IMR-90 (cell line): Measurements from ENCODE around the gene COL5A1. TPM values are rescaled to one million over a fixed set of nuclear protein-coding genes. Genes with fewer than 3 reads are reported as not detected.

Experiments
- ATAC-seq: fragments of 200-7000 bp; cut with Tn5 transposase; 2 replicates; pipeline ENCODE4 v1.9.1; 2020; ENCODE audit warnings: low read depth, mild to moderate bottlenecking, moderate library complexity
- BruUV-seq: library from RNA; stranded (reverse); fragments of 400-500 nt; replicated peaks from 2 replicates; lab custom pipeline; 2021; lab: Mats Ljungman, UMichigan
- CTCF ChIA-PET: fragments of 300-600 bp; formaldehyde crosslinking; extraction: SDS; loops from one replicate; lab custom pipeline; 2021; ENCODE audit warnings: antibody characterized with exemption; lab: Yijun Ruan, JAX
- POLR2A ChIA-PET: fragments of 300-600 bp; sonication (Branson Sonifier 250); formaldehyde crosslinking; loops from one replicate; lab custom pipeline; 2022; ENCODE audit warnings: antibody characterized with exemption; ENCODE audit not compliant: unreplicated experiment; lab: Charles Lee
- DNase-seq: peaks from one replicate; pipeline ENCODE4 v3.0.0; 2013
- H2AFZ ChIP-seq: replicated peaks from 2 replicates; pipeline ENCODE3; 2013; ENCODE audit warnings: low read length, mild to moderate bottlenecking; ENCODE audit not compliant: poor library complexity
- H2AK5ac ChIP-seq: 2 replicates; pipeline ENCODE4 v1.6.1; 2013; ENCODE audit warnings: low read depth, low read length, inconsistent platforms
- H2AK9ac ChIP-seq: replicated peaks from 2 replicates; pipeline ENCODE3; 2013; ENCODE audit warnings: mild to moderate bottlenecking, low read depth, low read length, moderate library complexity; ENCODE audit not compliant: poor library complexity
- H2BK120ac ChIP-seq: 2 replicates; pipeline ENCODE4 v1.6.1; 2013; ENCODE audit warnings: low read depth, low read length, inconsistent platforms
- H2BK15ac ChIP-seq: 3 replicates; pipeline ENCODE4 v1.6.1; 2013; ENCODE audit warnings: low read depth, low read length, inconsistent platforms
- H2BK20ac ChIP-seq: 2 replicates; pipeline ENCODE4 v1.6.1; 2013; ENCODE audit warnings: low read depth, mild to moderate bottlenecking, inconsistent platforms, low read length, moderate library complexity
- H2BK5ac ChIP-seq: 2 replicates; pipeline ENCODE4 v1.6.1; 2013; ENCODE audit warnings: mild to moderate bottlenecking, low read depth, low read length, inconsistent platforms; ENCODE audit not compliant: poor library complexity, severe bottlenecking
- H3K14ac ChIP-seq: replicated peaks from 2 replicates; pipeline ENCODE4 v1.6.1; 2013; ENCODE audit warnings: low read depth, low read length, inconsistent platforms
- H3K18ac ChIP-seq: 2 replicates; pipeline ENCODE4 v1.6.1; 2013; ENCODE audit warnings: low read depth, low read length, control low read depth
- H3K23ac ChIP-seq: 2 replicates; pipeline ENCODE4 v1.6.1; 2013; ENCODE audit warnings: low read depth, low read length, inconsistent platforms
- H3K27ac ChIP-seq: 2 replicates; pipeline ENCODE4 v1.5.1; 2013; ENCODE audit warnings: mild to moderate bottlenecking, control low read depth, low read length; ENCODE audit not compliant: insufficient read depth
- H3K27me3 ChIP-seq: 2 replicates; pipeline ENCODE4 v1.6.1; 2013; ENCODE audit warnings: low read length; ENCODE audit not compliant: control insufficient read depth, insufficient read depth
- H3K36me3 ChIP-seq: 2 replicates; pipeline ENCODE4 v1.6.1; 2013; ENCODE audit warnings: low read length, mixed read lengths; ENCODE audit not compliant: control insufficient read depth, insufficient read depth
- H3K4ac ChIP-seq: 2 replicates; pipeline ENCODE4 v1.6.1; 2013; ENCODE audit warnings: low read depth, low read length, inconsistent platforms
- H3K4me1 ChIP-seq: 2 replicates; pipeline ENCODE4 v1.6.1; 2013; ENCODE audit warnings: low read length, mixed read lengths; ENCODE audit not compliant: control insufficient read depth, insufficient read depth
- H3K4me2 ChIP-seq: 2 replicates; pipeline ENCODE4 v1.6.1; 2013; ENCODE audit warnings: low read depth, mild to moderate bottlenecking, control low read depth, low read length, moderate library complexity
- H3K4me3 ChIP-seq: 2 replicates; pipeline ENCODE4 v1.5.1; 2013; ENCODE audit warnings: low read depth, mild to moderate bottlenecking, control low read depth, low read length, moderate library complexity; ENCODE audit not compliant: insufficient read depth
- H3K56ac ChIP-seq: 2 replicates; pipeline ENCODE4 v1.6.1; 2013; ENCODE audit warnings: low read length, inconsistent platforms; ENCODE audit not compliant: insufficient read depth; ENCODE audit errors: extremely low read depth
- H3K79me1 ChIP-seq, 2 experiments: 2 replicates each; pipeline ENCODE4 v1.6.1; 2013; ENCODE audit warnings: low read length in 2 of 2, inconsistent platforms in 1 of 2, low read depth in 1 of 2
- H3K9ac ChIP-seq: 2 replicates; pipeline ENCODE4 v1.6.1; 2013; ENCODE audit warnings: low read depth, low read length, control low read depth
- H3K9me1 ChIP-seq: 2 replicates; pipeline ENCODE4 v1.6.1; 2013; ENCODE audit warnings: low read length, inconsistent platforms; ENCODE audit not compliant: insufficient read depth
- H3K9me3 ChIP-seq: 2 replicates; pipeline ENCODE4 v1.6.1; 2013; ENCODE audit warnings: low read length; ENCODE audit not compliant: control insufficient read depth, insufficient read depth
- H4K20me1 ChIP-seq: 2 replicates; pipeline ENCODE4 v1.6.1; 2013; ENCODE audit warnings: low read length, inconsistent platforms; ENCODE audit not compliant: insufficient read depth
- H4K5ac ChIP-seq: 2 replicates; pipeline ENCODE4 v1.6.1; 2013; ENCODE audit warnings: mild to moderate bottlenecking, low read depth, low read length, control low read depth
- H4K8ac ChIP-seq, 2 experiments: 2 replicates each; pipeline ENCODE4 v1.6.1; 2013; ENCODE audit warnings: low read depth in 2 of 2, low read length in 2 of 2, control low read depth in 1 of 2, inconsistent platforms in 1 of 2
- H4K91ac ChIP-seq: 2 replicates; pipeline ENCODE4 v1.6.1; 2013; ENCODE audit warnings: low read depth, low read length, inconsistent platforms; ENCODE audit not compliant: insufficient read depth
- BHLHE40 ChIP-seq: fragments of 150-350 bp; IDR thresholded peaks from 2 replicates; pipeline ENCODE4 v1.6.1; 2016; ENCODE audit warnings: mild to moderate bottlenecking, low read depth, low read length
- CEBPB ChIP-seq: IDR thresholded peaks from 2 replicates; pipeline ENCODE4 v1.6.1; 2012; ENCODE audit warnings: low read depth, low read length, improper control_type of control experiment
- CHD1 ChIP-seq: IDR thresholded peaks from 2 replicates; pipeline ENCODE4 v1.6.1; 2012; ENCODE audit warnings: low read depth, low read length, improper control_type of control experiment
- ELK1 ChIP-seq: fragments of 150-350 bp; IDR thresholded peaks from 2 replicates; pipeline ENCODE4 v1.6.1; 2016; ENCODE audit warnings: low read depth, mild to moderate bottlenecking, low read length, moderate library complexity, borderline replicate concordance
- MAFK ChIP-seq: IDR thresholded peaks from 2 replicates; pipeline ENCODE4 v1.6.1; 2012; ENCODE audit warnings: low read depth, low read length, improper control_type of control experiment
- MAZ ChIP-seq: IDR thresholded peaks from 2 replicates; pipeline ENCODE4 v1.6.1; 2012; ENCODE audit warnings: low read depth, mild to moderate bottlenecking, low read length, improper control_type of control experiment, moderate library complexity, borderline replicate concordance
- MXI1 ChIP-seq: IDR thresholded peaks from 2 replicates; pipeline ENCODE4 v1.6.1; 2012; ENCODE audit warnings: low read depth, mild to moderate bottlenecking, low read length, moderate library complexity, borderline replicate concordance
- POLR2A ChIP-seq: IDR thresholded peaks from 2 replicates; pipeline ENCODE4 v1.6.1; 2012; ENCODE audit warnings: mild to moderate bottlenecking, low read depth, low read length
- RAD21 ChIP-seq: IDR thresholded peaks from 2 replicates; pipeline ENCODE4 v1.6.1; 2012; ENCODE audit warnings: low read length, improper control_type of control experiment
- RCOR1 ChIP-seq: IDR thresholded peaks from 2 replicates; pipeline ENCODE4 v1.6.1; 2012; ENCODE audit warnings: mild to moderate bottlenecking, low read length, improper control_type of control experiment; ENCODE audit not compliant: insufficient replicate concordance
- USF2 ChIP-seq: fragments of 150-350 bp; IDR thresholded peaks from 2 replicates; pipeline ENCODE4 v1.6.1; 2017; ENCODE audit warnings: mild to moderate bottlenecking, antibody characterized with exemption, low read length, low read depth
- WGBS, 2 experiments: methylation state at CpG; one replicate each; pipeline versions ENCODE4 v1.1.5 to v1.1.7; 2013; ENCODE audit warnings: missing lambda C conversion rate in 2 of 2; ENCODE audit not compliant: insufficient read length in 1 of 2; ENCODE audit errors: extremely low coverage in 2 of 2; 5-methylcytosine and 5-hydroxymethylcytosine counted together
- dilution Hi-C: fragments of 300-500 bp; cut with HindIII; formaldehyde crosslinking; loops from one replicate; pipeline ENCODE4 v1.14.3; 2018; ENCODE audit warnings: low sequenced_read_pairs; ENCODE audit not compliant: unreplicated experiment
- in situ Hi-C: fragments of 300-500 bp; cut with MboI; formaldehyde crosslinking; loops from 3 replicates; pipeline ENCODE4 v1.14.3; 2019; ENCODE audit warnings: low sequenced_read_pairs, inconsistent platforms, mixed read lengths
- intact Hi-C: fragments of 100-400 bp; cut with micrococcal nuclease; formaldehyde crosslinking; loops from 2 replicates; pipeline ENCODE4 v1.10.0; 2022
- polyA plus RNA-seq, 3 experiments: library from polyadenylated mRNA; depleted of rRNA; stranded (reverse); fragments of >200 nt; gene quantifications; 2 replicates each; pipeline ENCODE4 v1.2.3, GENCODE V29; 2012; ENCODE audit warnings: low replicate concordance in 1 of 3
- total RNA-seq: library from RNA; depleted of rRNA; stranded (reverse); fragments of >200 nt; gene quantifications from 2 replicates; pipeline ENCODE4 v1.2.3, GENCODE V29; 2012

COL5A1 gene
- total and polyA plus RNA-seq, 2 of the 4 experiments (the other 2 are of a cell fraction), result 19.2 to 173 TPM

GRCh38 chr9:134716067-134716466 is 74.5 kb downstream of the COL5A1 start:
- Histone ChIP-seq H3K9ac (no peak overlapping the region), H3K4me2 (no peak overlapping the region), H2BK5ac (peak overlapping the region; percentile 51), H2BK15ac (no peak overlapping the region), H3K9me3 (no peaks in the 10 kb centered on the region), H4K91ac (no peak overlapping the region), H3K18ac (no peak overlapping the region), H3K4me1 (peaks cover 3% of the 10 kb centered on the region; the same call in 1 of the 2 replicates), H4K5ac (no peak overlapping the region), H2BK20ac (no peak overlapping the region), H4K8ac (no peak overlapping the region), H3K9me1 (peaks cover 33% of the 10 kb centered on the region), H2AFZ (no peak overlapping the region), H3K14ac (no peak overlapping the region), H3K36me3 (peaks cover 68% of the 10 kb centered on the region), H3K4ac (no peak overlapping the region), H2AK9ac (peak overlapping the region; percentile 72), H2BK120ac (no peak overlapping the region), H3K23ac (peak overlapping the region; percentile 42; the same call in 1 of the 2 replicates), H4K20me1 (peaks cover 99% of the 10 kb centered on the region), H3K27me3 (no peaks in the 10 kb centered on the region), H2AK5ac (no peak overlapping the region), H3K4me3 (no peak overlapping the region), H3K27ac (no peak overlapping the region), H3K56ac (no peak overlapping the region), H3K79me1 (peaks cover 25 to 93% of the 10 kb centered on the region in 2 experiments)
- no peak for TF ChIP-seq MXI1
- no peak for TF ChIP-seq CHD1
- TF ChIP-seq ELK1, result no peak
- no peak for TF ChIP-seq RCOR1
- TF ChIP-seq BHLHE40, result no peak
- no peak for TF ChIP-seq POLR2A
- TF ChIP-seq CEBPB, result no peak
- no peak for TF ChIP-seq MAZ
- TF ChIP-seq USF2, result no peak
- no peak for TF ChIP-seq MAFK
- TF ChIP-seq RAD21, result no peak
- intact Hi-C loops, result no loop called here
- ChIA-PET CTCF (no interaction called here), POLR2A (no interaction called here)
- in situ Hi-C loops, result no loop called here
- DNase-seq (peak; percentile 11), ATAC-seq (peak; percentile 27)
- no TSS peak for BruUV-seq
- dilution Hi-C loops, result no loop called here
- 91% methylated on average over 6 of the region's 8 CpGs; no CpG with 5 or more reads in 1 of the 2 experiments for WGBS, 2 experiments
